Measurements from ENCODE around the gene GLO1. TPM values are rescaled to one million over a fixed set of nuclear protein-coding genes. Genes with fewer than 3 reads are reported as not detected.

The GLO1 gene
- total RNA-seq, 1 experiment from 2014 or later = 125 TPM

- no peaks in the 10 kb centered on the region for H3K27me3 ChIP-seq (ENCODE audit: control insufficient read depth, insufficient read depth, low read length)
- no peak for ATAC-seq
- H3K9me3 ChIP-seq (ENCODE audit: control insufficient read depth, insufficient read depth, low read depth, low read length) = no peaks in the 10 kb centered on the region
- TSS peak; percentile 66 for BruUV-seq (replicated peaks)
- intact Hi-C loops (cut with micrococcal nuclease; ENCODE audit: unreplicated experiment) = no loop called here
- H3K4me3 ChIP-seq (ENCODE audit: low read depth in 2 of 2, low read length in 2 of 2) = peak overlapping the region; percentile 67 to 88
- peaks cover 3% of the 10 kb centered on the region; the same call in 1 of the 2 replicates for H3K36me3 ChIP-seq (ENCODE audit: control insufficient read depth, insufficient read depth, low read length)
- H3K27ac ChIP-seq (ENCODE audit: low read length) = peak overlapping the region; percentile 89
- H3K4me1 ChIP-seq (ENCODE audit: control insufficient read depth, insufficient read depth, low read length) = peaks cover 10% of the 10 kb centered on the region; the same call in 1 of the 2 replicates
- TF ChIP-seq SIN3A (IDR thresholded peaks at IDR 0.05; ENCODE audit: borderline replicate concordance, insufficient read depth, low read depth, low read length) = no peak
- no peak for TF ChIP-seq CTCF (IDR thresholded peaks at IDR 0.05)
- peak; percentile 50 for DNase-seq (ENCODE audit: low read depth, low spot score)
- in situ Hi-C loops (cut with HindIII; ENCODE audit: low pct_unique_long_range_greater_than_20kb, low sequenced_read_pairs) = no loop called here
- ChIA-PET POLR2A (interaction anchor here (0.6 kb wide), 1 partner anchor 52 kb away, joined by 3 read pairs; no protein-coding TSS in a partner anchor), CTCF (no interaction called here)
These were observed 62.6 kb downstream of the GLO1 start for GRCh38 chr6:38640216-38640909.

DNA sequence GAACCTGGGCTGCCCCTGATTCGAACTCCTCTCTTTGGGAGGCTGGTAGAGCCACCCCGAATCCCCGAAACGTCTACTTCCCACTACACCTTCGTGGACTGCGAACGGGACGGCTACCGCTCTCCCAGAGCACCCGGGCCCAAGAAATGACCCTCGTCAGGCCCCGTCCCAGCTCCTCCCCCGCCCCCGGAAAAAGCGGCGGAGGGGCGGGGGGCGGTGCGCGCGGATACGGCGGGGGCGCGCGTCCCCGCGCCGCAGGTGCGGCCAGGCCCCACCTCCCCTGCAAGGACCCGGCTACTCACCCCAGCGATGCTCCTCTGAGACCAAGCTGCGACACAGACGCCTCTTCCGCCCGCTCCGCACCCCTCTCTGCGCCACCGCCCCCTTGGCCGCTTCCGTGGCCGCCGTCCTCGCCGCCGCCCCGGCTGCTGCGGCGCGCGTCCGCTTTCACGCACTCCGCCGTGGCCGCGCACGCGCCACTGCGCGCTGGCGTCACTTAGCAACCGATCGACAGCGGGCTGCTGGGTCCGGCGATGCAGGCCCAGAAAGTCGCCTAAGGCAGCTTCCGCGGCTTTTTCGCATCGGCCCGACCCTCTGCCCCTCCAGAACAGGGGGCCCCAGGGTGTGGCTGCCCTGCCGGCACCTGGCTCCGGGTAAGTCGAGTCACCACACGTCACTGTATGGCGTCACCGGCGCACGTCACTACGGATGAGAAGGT lies 63.3 kb downstream of the GLO1 start, which contains the start of gene BTBD9:
Gene BTBD9 (minus strand): TSS at position 432 of the 718 bp plus-strand sequence.
- DNase-seq (ENCODE audit: low read depth, low spot score) (peak; percentile 36), ATAC-seq (peak; percentile 94)
- CTCF ChIA-PET = interaction anchor here (0.6 kb wide), 2 partner anchors 49 to 748 kb away, joined by 7 to 9 read pairs; no protein-coding TSS in a partner anchor
- POLR2A ChIA-PET = interaction anchor here (0.6 kb wide), 5 partner anchors 15 to 426 kb away, joined by 3 to 9 read pairs (median 5); no protein-coding TSS in a partner anchor
- in situ Hi-C loops (cut with HindIII; ENCODE audit: low pct_unique_long_range_greater_than_20kb, low sequenced_read_pairs) = no loop called here
- peak within 1 kb of the TSS; percentile 67 to 88 for H3K4me3 ChIP-seq (ENCODE audit: low read depth in 2 of 2, low read length in 2 of 2)
- H3K27me3 ChIP-seq (ENCODE audit: control insufficient read depth, insufficient read depth, low read length) = no peaks in the 10 kb centered on the region
- no peaks in the 10 kb centered on the region for H3K9me3 ChIP-seq (ENCODE audit: control insufficient read depth, insufficient read depth, low read depth, low read length)
- TF ChIP-seq REST (IDR thresholded peaks at IDR 0.05; ENCODE audit: insufficient read depth in 1 of 2, low read depth in 2 of 2, low read length in 1 of 2) (no peak), POLR2AphosphoS5 (IDR thresholded peaks at IDR 0.05; ENCODE audit: low read depth, low read length) (peak; percentile 42; the same call in 1 of the 2 replicates)
- no TSS peak for BruUV-seq (replicated peaks)
- H3K36me3 ChIP-seq (ENCODE audit: control insufficient read depth, insufficient read depth, low read length) = peaks cover 3% of the 10 kb centered on the region; the same call in 1 of the 2 replicates
- intact Hi-C loops (cut with micrococcal nuclease; ENCODE audit: unreplicated experiment) = no loop called here
- H3K27ac ChIP-seq (ENCODE audit: low read length) = peak within 1 kb of the TSS; percentile 89
- peaks cover 10% of the 10 kb centered on the region; the same call in 1 of the 2 replicates for H3K4me1 ChIP-seq (ENCODE audit: control insufficient read depth, insufficient read depth, low read length)

All from Panc1 (cell line).